Activated T-helper 1 cell treated with anti-CD3 and anti-CD28 coated beads, Interleukin-12 subunit alpha, Interleukin-12 subunit beta, Interleukin-2, Interleukin-4 antibody, amounts not matched to agents 30 ng/mL and 10 ng/mL and 1 ng/mL, durations not matched to agents 14 hours and 24 hours and 36 hours (primary cell): ENCODE results near the gene ATAD3A. TPM values are rescaled to one million over a fixed set of nuclear protein-coding genes. Genes with fewer than 3 reads are reported as not detected.

ENCODE experiments used
- DNase-seq: peaks from one replicate; pipeline ENCODE4 v3.0.0; 2021; ENCODE audit warnings: low spot score
- H3K27ac Mint-ChIP-seq: one replicate; pipeline ENCODE4 v1.8.0; 2021; ENCODE audit warnings: mild to moderate bottlenecking, mixed read lengths
- H3K27me3 Mint-ChIP-seq: one replicate; pipeline ENCODE4 v1.8.0; 2022; ENCODE audit warnings: mild to moderate bottlenecking, moderate library complexity, mixed read lengths; ENCODE audit not compliant: insufficient read depth
- H3K36me3 Mint-ChIP-seq: one replicate; pipeline ENCODE4 v1.8.0; 2021; ENCODE audit warnings: low read depth, mixed read lengths
- H3K4me1 Mint-ChIP-seq: one replicate; pipeline ENCODE4 v1.8.0; 2021; ENCODE audit warnings: low read depth, mixed read lengths
- H3K4me3 Mint-ChIP-seq: one replicate; pipeline ENCODE4 v1.8.0; 2021; ENCODE audit warnings: mild to moderate bottlenecking, moderate library complexity, mixed read lengths
- H3K9me3 Mint-ChIP-seq: one replicate; pipeline ENCODE4 v1.8.0; 2021; ENCODE audit warnings: mixed read lengths
- intact Hi-C: fragments of 100-400 bp; cut with micrococcal nuclease; formaldehyde crosslinking; loops from one replicate; pipeline ENCODE4 v1.15.1; 2024
- total RNA-seq: library from RNA; stranded (reverse); gene quantifications from 2 replicates; pipeline ENCODE4 v1.2.3, GENCODE V29; 2022

The ATAD3A gene
- total RNA-seq, 1 donor from 2014 or later, result 108 TPM

GRCh38 chr1:1561801-1562470, 50.0 kb downstream of the ATAD3A start:
- peaks cover 24% of the 10 kb centered on the region for H3K36me3 Mint-ChIP-seq
- H3K4me1 Mint-ChIP-seq, result peaks cover 7% of the 10 kb centered on the region
- H3K27ac Mint-ChIP-seq, result no peak overlapping the region
- no peaks in the 10 kb centered on the region for H3K9me3 Mint-ChIP-seq
- intact Hi-C loops, result no loop called here
- H3K27me3 Mint-ChIP-seq, result no peaks in the 10 kb centered on the region
- H3K4me3 Mint-ChIP-seq, result no peak overlapping the region
- no peak for DNase-seq

DNA sequence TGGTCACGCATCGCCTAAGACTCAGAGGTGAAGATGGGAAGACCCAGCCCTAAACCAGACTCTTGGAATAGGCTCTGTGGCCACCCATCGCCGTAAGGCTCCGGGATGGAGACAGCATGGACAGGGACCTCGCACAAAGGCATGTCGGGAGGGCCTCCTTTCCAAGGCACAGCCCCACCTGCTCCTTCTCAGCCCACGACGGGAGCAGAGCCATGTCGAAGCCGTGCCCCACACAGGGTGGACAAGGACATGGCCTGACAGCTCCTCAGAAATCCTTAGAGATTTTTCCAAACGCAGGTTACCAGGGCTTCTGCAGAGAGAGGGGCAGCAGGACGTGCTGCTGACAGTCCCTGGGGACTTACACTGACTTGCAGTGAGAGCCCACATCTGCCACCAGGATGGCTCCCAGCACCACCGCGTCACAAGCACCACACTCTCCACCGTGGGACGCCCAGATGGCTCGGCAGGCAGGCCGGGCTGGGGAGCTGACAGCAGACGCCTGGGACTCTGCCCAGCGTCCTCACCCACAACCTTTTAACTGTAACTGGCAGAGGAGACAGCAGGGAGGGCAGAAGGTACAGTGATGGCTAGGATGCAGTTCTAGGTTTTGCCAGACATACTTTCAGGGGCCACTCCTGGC, 50.7 kb downstream of the ATAD3A start:
- Mint-ChIP-seq H3K9me3 (no peaks in the 10 kb centered on the region), H3K27me3 (no peaks in the 10 kb centered on the region), H3K4me3 (no peak overlapping the region), H3K27ac (no peak overlapping the region), H3K4me1 (peaks cover 12% of the 10 kb centered on the region), H3K36me3 (peaks cover 27% of the 10 kb centered on the region)
- DNase-seq, result no peak
- intact Hi-C loops, result no loop called here

DNA sequence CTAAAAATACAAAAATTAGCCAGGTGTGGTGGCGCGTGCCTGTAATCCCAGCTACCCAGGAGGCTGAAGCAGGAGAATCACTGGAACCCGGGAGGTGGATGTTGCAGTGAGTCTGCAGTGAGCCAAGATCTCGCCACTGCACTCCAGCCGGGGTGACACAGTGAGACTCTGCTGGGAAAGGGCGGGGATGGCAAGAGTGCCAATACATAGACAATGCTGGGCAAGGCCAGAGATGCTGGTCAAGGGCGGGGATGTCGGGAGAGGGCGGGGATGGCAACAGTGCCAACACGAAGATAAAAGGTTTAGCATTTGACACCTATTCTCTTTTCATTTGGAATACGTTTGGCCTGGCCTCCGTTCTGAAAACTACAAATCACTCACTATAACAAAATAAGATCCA, 51.7 kb downstream of the ATAD3A start:
- Mint-ChIP-seq H3K9me3 (no peaks in the 10 kb centered on the region), H3K4me3 (no peak overlapping the region), H3K27me3 (no peaks in the 10 kb centered on the region), H3K4me1 (peaks cover 12% of the 10 kb centered on the region), H3K27ac (no peak overlapping the region), H3K36me3 (peaks cover 27% of the 10 kb centered on the region)
- no peak for DNase-seq
- intact Hi-C loops, result no loop called here

- H3K27me3 Mint-ChIP-seq, result no peaks in the 10 kb centered on the region
- H3K9me3 Mint-ChIP-seq, result no peaks in the 10 kb centered on the region
- H3K36me3 Mint-ChIP-seq, result peaks cover 29% of the 10 kb centered on the region
- no peak for DNase-seq
- peaks cover 12% of the 10 kb centered on the region for H3K4me1 Mint-ChIP-seq
- H3K4me3 Mint-ChIP-seq, result no peak overlapping the region
- H3K27ac Mint-ChIP-seq, result no peak overlapping the region
- intact Hi-C loops, result no loop called here
Observed at GRCh38 chr1:1564268-1564667, 52.3 kb downstream of the ATAD3A start.

DNA sequence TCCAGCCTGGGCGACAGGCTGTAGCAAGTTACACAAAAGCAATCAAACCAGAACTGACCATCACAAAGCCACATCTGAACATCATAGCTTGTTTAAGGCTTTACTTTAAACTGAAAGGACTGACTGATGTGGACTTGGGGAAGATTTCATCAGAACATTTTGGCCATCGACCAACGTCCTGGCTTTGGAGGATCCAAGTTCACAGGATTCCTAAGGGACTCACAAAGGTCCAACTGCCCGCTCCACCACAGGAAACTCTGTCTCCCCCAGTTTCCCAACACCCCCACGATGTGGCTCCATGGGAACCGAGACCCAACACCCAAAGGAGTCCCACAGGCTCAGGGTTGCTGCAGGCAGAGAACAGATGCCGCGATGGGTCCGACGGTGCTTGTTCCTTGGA, 53.4 kb downstream of the ATAD3A start:
- no peaks in the 10 kb centered on the region for H3K9me3 Mint-ChIP-seq
- no peak for DNase-seq
- peaks cover 38% of the 10 kb centered on the region for H3K36me3 Mint-ChIP-seq
- H3K4me3 Mint-ChIP-seq, result no peak overlapping the region
- intact Hi-C loops, result no loop called here
- H3K4me1 Mint-ChIP-seq, result peaks cover 17% of the 10 kb centered on the region
- H3K27ac Mint-ChIP-seq, result no peak overlapping the region
- no peaks in the 10 kb centered on the region for H3K27me3 Mint-ChIP-seq

- intact Hi-C loops, result no loop called here
- Mint-ChIP-seq H3K36me3 (peaks cover 38% of the 10 kb centered on the region), H3K4me1 (peaks cover 22% of the 10 kb centered on the region), H3K4me3 (no peak overlapping the region), H3K9me3 (no peaks in the 10 kb centered on the region), H3K27ac (no peak overlapping the region), H3K27me3 (no peaks in the 10 kb centered on the region)
- no peak for DNase-seq
Observed at GRCh38 chr1:1567152-1567875, 55.4 kb downstream of the ATAD3A start.

DNA sequence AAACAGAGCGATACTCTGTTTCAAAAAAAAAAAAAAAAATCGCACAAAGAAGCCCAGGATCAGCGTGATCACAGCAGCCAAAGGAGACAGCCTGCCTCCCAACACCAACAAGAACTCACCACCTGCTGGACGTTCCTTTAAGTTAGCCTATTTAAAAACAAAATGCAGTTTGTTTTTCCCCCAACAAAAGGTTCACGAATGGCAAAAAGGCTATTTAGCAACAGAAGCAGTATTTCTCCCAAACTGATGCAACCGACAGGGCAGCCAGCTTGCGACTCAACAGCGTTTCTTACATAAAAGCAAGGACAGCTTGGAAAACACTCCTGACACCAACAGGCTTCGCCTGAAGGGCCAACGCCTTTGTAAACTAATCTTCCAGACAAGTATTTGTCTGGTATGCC, 55.9 kb downstream of the ATAD3A start:
- Mint-ChIP-seq H3K27ac (no peak overlapping the region), H3K9me3 (no peaks in the 10 kb centered on the region), H3K27me3 (no peaks in the 10 kb centered on the region), H3K4me1 (peaks cover 22% of the 10 kb centered on the region), H3K4me3 (no peak overlapping the region), H3K36me3 (peaks cover 37% of the 10 kb centered on the region)
- intact Hi-C loops, result no loop called here
- DNase-seq, result no peak

- Mint-ChIP-seq H3K4me1 (peaks cover 21% of the 10 kb centered on the region), H3K36me3 (peaks cover 35% of the 10 kb centered on the region), H3K27ac (no peak overlapping the region), H3K9me3 (no peaks in the 10 kb centered on the region), H3K27me3 (no peaks in the 10 kb centered on the region), H3K4me3 (no peak overlapping the region)
- no peak for DNase-seq
- intact Hi-C loops, result no loop called here
Observed at GRCh38 chr1:1569341-1569740, 57.4 kb downstream of the ATAD3A start.

GRCh38 chr1:1573843-1574720, 62.1 kb downstream of the ATAD3A start:
- H3K27me3 Mint-ChIP-seq, result peaks cover under 1% of the 10 kb centered on the region
- no peaks in the 10 kb centered on the region for H3K9me3 Mint-ChIP-seq
- peak overlapping the region; percentile 95 for H3K4me3 Mint-ChIP-seq
- peaks cover 21% of the 10 kb centered on the region for H3K4me1 Mint-ChIP-seq
- intact Hi-C loops, result loop anchor here (1.0 to 2.0 kb wide), 4 partner anchors 40 to 103 kb away; partner anchors contain the start of genes ATAD3A, ATAD3B and CDK11B
- peak overlapping the region; percentile 98 for H3K27ac Mint-ChIP-seq
- peaks cover 22% of the 10 kb centered on the region for H3K36me3 Mint-ChIP-seq
- DNase-seq, result peak; percentile 75

DNA sequence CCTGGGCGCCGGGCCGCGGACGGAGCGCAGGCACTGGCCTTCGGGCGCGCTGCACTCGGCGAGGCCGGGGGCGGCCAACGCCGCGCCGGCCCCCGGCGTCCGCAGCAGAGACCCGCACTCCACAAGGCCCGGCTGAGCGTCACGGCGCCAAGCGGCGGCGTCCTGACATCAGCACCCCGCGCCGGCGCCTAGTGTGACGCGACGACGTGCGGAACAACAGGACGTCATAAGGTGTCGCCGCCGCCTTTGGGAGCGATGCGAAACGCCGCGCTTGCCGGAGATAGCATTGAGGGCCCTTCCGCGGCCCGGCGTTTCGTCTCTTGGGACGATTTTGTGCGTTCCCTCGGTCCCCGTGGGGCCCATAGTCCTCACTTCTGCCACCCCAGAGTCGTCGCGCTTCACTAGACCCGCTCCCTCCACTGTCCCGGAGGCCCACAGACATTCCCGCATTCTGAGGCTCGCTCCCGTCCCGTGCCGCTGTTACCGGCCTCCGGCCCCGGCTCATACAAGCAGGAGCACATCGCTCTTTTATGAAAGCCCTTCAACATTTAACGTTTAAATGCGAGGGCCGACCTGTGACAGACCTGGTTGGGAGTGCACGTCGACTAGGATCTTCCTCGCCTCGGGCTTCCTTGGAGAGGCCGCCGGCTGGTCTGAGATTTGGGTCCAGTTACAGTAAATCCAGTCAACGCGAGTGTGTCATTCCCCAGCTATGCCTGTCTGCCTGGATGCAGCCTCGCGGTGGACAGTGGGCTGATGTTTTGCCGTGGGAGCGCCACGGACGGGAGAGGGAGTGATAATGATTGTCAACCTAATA, 63.0 kb downstream of the ATAD3A start, which contains the start of gene SSU72:
Gene SSU72, minus strand, starts transcription at position 143 of the 817 bp plus-strand sequence. CDS start 306 bp downstream, outside the sequence.
- Mint-ChIP-seq H3K27me3 (peaks cover 3% of the 10 kb centered on the region), H3K4me3 (peak within 1 kb of the TSS; percentile 95), H3K4me1 (peaks cover 20% of the 10 kb centered on the region), H3K9me3 (no peaks in the 10 kb centered on the region), H3K27ac (peak within 1 kb of the TSS; percentile 98), H3K36me3 (peaks cover 16% of the 10 kb centered on the region)
- intact Hi-C loops, result loop anchor here (1.0 to 2.0 kb wide), 4 partner anchors 39 to 104 kb away; partner anchors contain the start of genes ATAD3A, ATAD3B and CDK11B
- peak; percentile 91 for DNase-seq

- Mint-ChIP-seq H3K4me3 (no peak overlapping the region), H3K9me3 (no peaks in the 10 kb centered on the region), H3K36me3 (peaks cover 5% of the 10 kb centered on the region), H3K27me3 (peaks cover 12% of the 10 kb centered on the region), H3K4me1 (peaks cover 11% of the 10 kb centered on the region), H3K27ac (no peak overlapping the region)
- intact Hi-C loops, result no loop called here
- no peak for DNase-seq
Observed at GRCh38 chr1:1577367-1578011, 65.5 kb downstream of the ATAD3A start.
